Kidney capillary endothelial cell (primary cell): ENCODE data around the gene TPCN1.

Experiments used
- DNase-seq: peaks from one replicate; pipeline ENCODE4 v3.0.0-alpha.2; 2018; ENCODE audit warnings: low spot score

The TPCN1 gene

GRCh38 chr12:113261847-113262470, 40.7 kb downstream of the TPCN1 start:
- DNase-seq, result no peak

GRCh38 chr12:113262710-113263109, 41.4 kb downstream of the TPCN1 start:
- DNase-seq, result no peak

GRCh38 chr12:113263431-113263963, 42.2 kb downstream of the TPCN1 start:
- DNase-seq, result no peak

- no peak for DNase-seq
These were observed 45.0 kb downstream of the TPCN1 start for GRCh38 chr12:113266106-113266895.

- DNase-seq, result no peak
These were observed 46.4 kb downstream of the TPCN1 start for GRCh38 chr12:113267621-113268020.

- DNase-seq, result no peak
These were observed 46.9 kb downstream of the TPCN1 start for GRCh38 chr12:113268136-113268535.

GRCh38 chr12:113268621-113269020, 47.4 kb downstream of the TPCN1 start:
- no peak for DNase-seq

GRCh38 chr12:113269257-113269943, 48.1 kb downstream of the TPCN1 start:
- DNase-seq, result no peak

GRCh38 chr12:113270709-113271009, 49.4 kb downstream of the TPCN1 start:
- no peak for DNase-seq

GRCh38 chr12:113271466-113271852, 50.2 kb downstream of the TPCN1 start:
- no peak for DNase-seq

- no peak for DNase-seq
These were observed 50.7 kb downstream of the TPCN1 start for GRCh38 chr12:113271853-113272561.

- no peak for DNase-seq
These were observed 51.9 kb downstream of the TPCN1 start for GRCh38 chr12:113273053-113273725.

- no peak for DNase-seq
These were observed 53.6 kb downstream of the TPCN1 start for GRCh38 chr12:113274848-113275247.

GRCh38 chr12:113276306-113276705, 55.0 kb downstream of the TPCN1 start:
- no peak for DNase-seq

- DNase-seq, result no peak
These were observed 55.8 kb downstream of the TPCN1 start for GRCh38 chr12:113276946-113277500.

- no peak for DNase-seq
These were observed 56.2 kb downstream of the TPCN1 start for GRCh38 chr12:113277511-113277910.

GRCh38 chr12:113278141-113278540, 56.9 kb downstream of the TPCN1 start:
- no peak for DNase-seq

- DNase-seq, result no peak
These were observed 57.4 kb downstream of the TPCN1 start for GRCh38 chr12:113278633-113279032.

GRCh38 chr12:113284751-113285150, 63.5 kb downstream of the TPCN1 start:
- DNase-seq, result no peak

GRCh38 chr12:113285679-113286610, 64.7 kb downstream of the TPCN1 start:
- DNase-seq, result no peak
